Epithelial cell of esophagus (primary cell): ENCODE results near the gene PBRM1.

Source experiments
- DNase-seq: peaks from one replicate; pipeline ENCODE4 v3.0.0; 2010; ENCODE audit warnings: low read depth
- H3K4me3 ChIP-seq: 2 replicates; pipeline ENCODE4 v1.5.1; 2011; ENCODE audit warnings: mild to moderate bottlenecking, low read length, control low read depth
- TF ChIP-seq, protein P1 (sequence below): IDR thresholded peaks from 2 replicates; pipeline ENCODE4 v1.5.1; 2011; ENCODE audit warnings: low read depth, mild to moderate bottlenecking, low read length, control low read depth, inconsistent platforms; ENCODE audit not compliant: insufficient read depth; ENCODE audit errors: missing control alignments

Gene PBRM1

DNA sequence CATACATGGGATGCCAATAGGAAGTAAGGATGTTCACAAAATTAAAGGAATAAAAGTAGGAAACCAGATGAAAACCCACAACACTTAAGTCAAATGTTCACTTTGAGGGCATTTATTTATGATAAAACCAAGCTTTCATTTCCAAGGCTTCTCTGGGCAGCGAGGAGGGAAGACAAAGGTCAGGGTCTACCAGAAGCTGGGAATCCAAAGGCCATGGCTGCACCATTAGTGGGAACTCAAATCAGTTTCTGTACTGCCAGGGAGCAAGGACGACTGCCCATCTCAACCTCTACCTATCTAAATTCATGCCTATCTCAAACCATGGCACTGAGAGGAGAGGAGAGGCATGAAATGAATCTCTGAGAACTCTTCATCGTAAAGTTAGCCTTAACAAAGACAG is 22.6 kb downstream of the PBRM1 start:
- no peak for DNase-seq
- no peak overlapping the region for H3K4me3 ChIP-seq
- TF ChIP-seq, protein P1, sequence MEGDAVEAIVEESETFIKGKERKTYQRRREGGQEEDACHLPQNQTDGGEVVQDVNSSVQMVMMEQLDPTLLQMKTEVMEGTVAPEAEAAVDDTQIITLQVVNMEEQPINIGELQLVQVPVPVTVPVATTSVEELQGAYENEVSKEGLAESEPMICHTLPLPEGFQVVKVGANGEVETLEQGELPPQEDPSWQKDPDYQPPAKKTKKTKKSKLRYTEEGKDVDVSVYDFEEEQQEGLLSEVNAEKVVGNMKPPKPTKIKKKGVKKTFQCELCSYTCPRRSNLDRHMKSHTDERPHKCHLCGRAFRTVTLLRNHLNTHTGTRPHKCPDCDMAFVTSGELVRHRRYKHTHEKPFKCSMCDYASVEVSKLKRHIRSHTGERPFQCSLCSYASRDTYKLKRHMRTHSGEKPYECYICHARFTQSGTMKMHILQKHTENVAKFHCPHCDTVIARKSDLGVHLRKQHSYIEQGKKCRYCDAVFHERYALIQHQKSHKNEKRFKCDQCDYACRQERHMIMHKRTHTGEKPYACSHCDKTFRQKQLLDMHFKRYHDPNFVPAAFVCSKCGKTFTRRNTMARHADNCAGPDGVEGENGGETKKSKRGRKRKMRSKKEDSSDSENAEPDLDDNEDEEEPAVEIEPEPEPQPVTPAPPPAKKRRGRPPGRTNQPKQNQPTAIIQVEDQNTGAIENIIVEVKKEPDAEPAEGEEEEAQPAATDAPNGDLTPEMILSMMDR: no peak

DNA sequence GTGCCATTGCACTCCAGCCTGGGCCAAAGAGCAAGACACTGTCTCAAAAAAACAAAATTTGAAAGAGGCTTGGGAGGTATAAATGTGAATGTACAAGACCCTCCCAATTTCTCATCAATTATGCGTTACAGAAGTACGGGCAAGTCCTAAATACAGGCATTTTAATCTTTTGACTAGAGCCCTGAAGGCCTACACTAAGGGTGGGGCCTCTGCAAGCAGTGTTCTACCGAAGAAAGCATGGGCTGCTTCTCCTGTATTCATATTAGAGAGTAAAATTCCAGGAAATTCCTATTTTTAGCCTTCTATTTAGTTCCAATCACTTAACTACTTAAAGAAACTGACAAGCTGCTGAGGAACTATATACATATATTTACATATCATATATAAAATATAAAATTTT is 25.7 kb downstream of the PBRM1 start:
- DNase-seq: no peak
- TF ChIP-seq, protein P1: no peak
- no peak overlapping the region for H3K4me3 ChIP-seq

DNA sequence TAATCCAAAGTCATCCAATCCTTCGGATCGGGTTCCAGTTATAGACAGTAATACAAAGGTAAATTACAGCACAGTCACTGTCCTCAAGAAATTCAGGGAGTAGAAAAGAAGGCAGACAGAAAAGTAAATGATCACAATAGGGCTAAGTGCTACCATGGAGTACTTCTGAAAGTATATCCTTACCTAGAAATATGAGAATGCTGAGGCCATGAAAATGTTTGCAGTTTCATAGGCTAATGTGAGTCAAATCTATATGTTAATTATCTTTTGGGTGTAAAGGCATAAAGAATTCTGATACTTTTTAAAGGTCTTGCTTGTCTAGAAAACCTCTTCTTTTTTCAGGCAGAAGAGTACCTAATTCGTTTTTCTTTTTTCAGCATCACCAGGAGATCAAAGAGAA is 29.8 kb downstream of the PBRM1 start:
- DNase-seq: no peak
- no peak overlapping the region for H3K4me3 ChIP-seq
- TF ChIP-seq, protein P1: no peak

DNA sequence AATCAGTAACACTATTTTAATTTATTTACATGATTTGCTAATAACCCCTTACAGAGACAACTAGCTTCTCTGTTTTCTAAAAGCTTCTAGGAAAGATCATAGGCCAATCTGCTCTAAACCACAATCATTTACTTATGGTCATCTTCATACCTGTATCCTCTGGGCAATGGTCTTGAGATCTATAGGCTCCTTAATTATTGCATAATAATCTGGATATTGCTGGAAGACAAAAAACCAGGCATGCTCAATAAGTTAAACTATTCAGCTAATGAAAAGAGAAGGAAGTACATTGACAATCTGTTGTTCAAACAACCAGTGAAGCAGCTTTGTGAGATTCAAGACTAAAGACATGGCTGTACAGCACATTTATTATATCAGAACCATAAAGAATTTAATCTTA is 34.1 kb downstream of the PBRM1 start:
- DNase-seq: no peak
- H3K4me3 ChIP-seq: no peak overlapping the region
- TF ChIP-seq, protein P1: no peak

DNA sequence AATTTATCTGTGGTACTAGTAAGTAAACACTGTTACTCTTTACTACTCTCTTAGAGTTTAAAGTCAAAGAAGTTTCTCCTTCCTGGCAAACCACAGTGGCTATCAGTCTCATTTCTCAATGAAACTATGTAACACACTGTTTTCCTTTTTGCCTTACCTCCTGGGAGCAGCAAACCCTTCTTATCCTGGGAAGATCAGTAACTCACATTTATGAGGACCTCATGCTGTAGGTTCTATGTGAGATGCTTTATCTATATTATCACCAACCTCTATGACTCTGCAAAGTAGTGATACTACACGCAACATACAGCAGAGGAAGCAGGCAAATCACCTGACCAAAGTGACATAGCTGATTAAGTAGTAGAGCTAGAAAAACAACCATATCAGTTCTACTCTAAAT is 35.3 kb downstream of the PBRM1 start:
- TF ChIP-seq, protein P1: no peak
- DNase-seq: no peak

DNA sequence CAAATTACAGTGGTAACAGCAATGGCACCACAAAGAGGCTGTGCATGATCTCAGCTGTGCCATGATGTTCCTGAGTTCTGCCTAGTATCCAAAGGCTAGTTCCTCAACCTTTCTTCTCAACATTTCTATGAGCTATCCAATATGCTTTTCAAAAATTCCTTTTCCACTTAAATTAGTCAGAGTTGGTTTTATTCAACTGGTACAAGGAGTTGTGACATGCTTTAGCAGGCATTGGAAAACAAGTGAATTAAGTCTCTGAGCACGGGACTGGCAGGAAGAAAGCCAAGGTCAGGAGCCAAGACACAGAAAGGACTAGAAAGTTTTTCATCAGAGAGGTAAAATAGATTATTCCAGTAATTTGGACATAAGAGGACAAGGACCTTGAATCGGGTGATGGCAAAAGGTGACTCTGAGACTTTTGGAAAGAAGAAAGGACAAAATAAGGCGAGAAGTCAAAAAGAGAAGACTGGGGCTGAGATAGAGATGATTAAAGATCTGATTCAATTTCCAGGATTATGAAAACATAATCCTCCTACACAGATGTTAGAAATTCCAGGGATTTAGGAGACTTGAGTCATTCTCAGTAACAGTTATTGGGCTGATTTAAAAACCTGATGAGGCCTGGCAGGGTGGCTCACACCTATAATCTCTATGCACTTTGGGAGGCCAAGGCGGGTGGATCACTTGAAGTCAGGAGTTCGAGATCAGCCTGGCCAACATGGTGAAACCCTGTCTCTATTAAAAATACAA is 36.1 kb downstream of the PBRM1 start:
- peak; percentile 26 for DNase-seq
- no peak overlapping the region for H3K4me3 ChIP-seq
- TF ChIP-seq, protein P1: no peak

More for the DNA sequence above, 35.3 kb downstream of the PBRM1 start:
- H3K4me3 ChIP-seq: no peak overlapping the region

DNA sequence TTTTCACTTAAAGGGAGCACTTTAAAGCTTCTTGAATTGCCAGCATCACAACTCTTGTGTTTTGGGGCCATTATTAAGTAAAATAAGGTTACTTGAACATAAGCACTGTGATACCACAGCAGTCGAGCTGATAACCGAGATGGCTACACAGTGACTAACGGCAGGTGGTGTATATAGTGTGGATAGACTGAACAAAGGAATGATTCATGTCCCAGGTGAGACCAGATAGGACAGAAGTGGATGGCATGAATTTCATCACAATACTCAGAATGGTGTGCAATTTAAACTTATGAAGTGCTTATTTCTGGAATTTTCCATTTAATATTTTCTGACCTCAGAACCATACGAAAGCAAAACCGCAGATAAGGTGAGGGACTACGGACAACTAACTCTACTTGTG is 40.2 kb downstream of the PBRM1 start:
- DNase-seq: peak; percentile 60
- TF ChIP-seq, protein P1: no peak
- H3K4me3 ChIP-seq: no peak overlapping the region
